ENCODE data around the gene PAK1.

The PAK1 gene

GRCh38 chr11:77475206-77475605 is 1.3 kb upstream of the PAK1 start:
- 93 to 100% methylated on average over 4 to 5 of the region's 5 CpGs for WGBS, 2 experiments (ENCODE audit: insufficient coverage in 2 of 2)
- H3K27ac ChIP-seq (ENCODE audit: low read depth, low read length, severe bottlenecking), result no peak overlapping the region
- H3K36me3 ChIP-seq (ENCODE audit: control insufficient read depth, insufficient read depth, low read length), result no peaks in the 10 kb centered on the region
- H3K4me1 ChIP-seq (ENCODE audit: control insufficient read depth, insufficient read depth, low read length, poor library complexity, severe bottlenecking), result peaks cover 14% of the 10 kb centered on the region
- no peaks in the 10 kb centered on the region for H3K9me3 ChIP-seq (ENCODE audit: control insufficient read depth, low read length)
- no peak overlapping the region for H3K4me3 ChIP-seq (ENCODE audit: extremely low read depth, insufficient read depth, low read length, poor library complexity, severe bottlenecking)

- H3K4me1 ChIP-seq (ENCODE audit: control insufficient read depth, insufficient read depth, low read length, poor library complexity, severe bottlenecking), result peaks cover 14% of the 10 kb centered on the region
- H3K36me3 ChIP-seq (ENCODE audit: control insufficient read depth, insufficient read depth, low read length), result no peaks in the 10 kb centered on the region
- WGBS, 2 experiments (ENCODE audit: insufficient coverage in 2 of 2), result 86 to 87% methylated on average over 7 of the region's 10 CpGs
- H3K9me3 ChIP-seq (ENCODE audit: control insufficient read depth, low read length), result no peaks in the 10 kb centered on the region
- peak overlapping the region; percentile 86 for H3K4me3 ChIP-seq (ENCODE audit: extremely low read depth, insufficient read depth, low read length, poor library complexity, severe bottlenecking)
- H3K27ac ChIP-seq (ENCODE audit: low read depth, low read length, severe bottlenecking), result no peak overlapping the region
Observed at GRCh38 chr11:77474684-77475060, 778 bp upstream of the PAK1 start.

- Histone ChIP-seq H3K36me3 (ENCODE audit: control insufficient read depth, insufficient read depth, low read length) (no peaks in the 10 kb centered on the region), H3K27ac (ENCODE audit: low read depth, low read length, severe bottlenecking) (peak overlapping the region; percentile 69), H3K4me1 (ENCODE audit: control insufficient read depth, insufficient read depth, low read length, poor library complexity, severe bottlenecking) (peaks cover 14% of the 10 kb centered on the region), H3K4me3 (ENCODE audit: extremely low read depth, insufficient read depth, low read length, poor library complexity, severe bottlenecking) (peak overlapping the region; percentile 86), H3K9me3 (ENCODE audit: control insufficient read depth, low read length) (no peaks in the 10 kb centered on the region)
- WGBS, 2 experiments (ENCODE audit: insufficient coverage in 2 of 2), result 1% methylated on average over 34 to 38 of the region's 80 CpGs
Observed at GRCh38 chr11:77472991-77473800, 698 bp downstream of the PAK1 start.

GRCh38 chr11:77471558-77472193 is 2.2 kb downstream of the PAK1 start:
- Histone ChIP-seq H3K27ac (ENCODE audit: low read depth, low read length, severe bottlenecking) (no peak overlapping the region), H3K4me3 (ENCODE audit: extremely low read depth, insufficient read depth, low read length, poor library complexity, severe bottlenecking) (peak overlapping the region; percentile 86), H3K9me3 (ENCODE audit: control insufficient read depth, low read length) (no peaks in the 10 kb centered on the region), H3K36me3 (ENCODE audit: control insufficient read depth, insufficient read depth, low read length) (no peaks in the 10 kb centered on the region), H3K4me1 (ENCODE audit: control insufficient read depth, insufficient read depth, low read length, poor library complexity, severe bottlenecking) (peaks cover 14% of the 10 kb centered on the region)
- 45 to 67% methylated on average over 2 of the region's 3 CpGs for WGBS, 2 experiments (ENCODE audit: insufficient coverage in 2 of 2)

GRCh38 chr11:77470971-77471370 is 2.9 kb downstream of the PAK1 start:
- Histone ChIP-seq H3K4me3 (ENCODE audit: extremely low read depth, insufficient read depth, low read length, poor library complexity, severe bottlenecking) (no peak overlapping the region), H3K9me3 (ENCODE audit: control insufficient read depth, low read length) (no peaks in the 10 kb centered on the region), H3K36me3 (ENCODE audit: control insufficient read depth, insufficient read depth, low read length) (no peaks in the 10 kb centered on the region), H3K4me1 (ENCODE audit: control insufficient read depth, insufficient read depth, low read length, poor library complexity, severe bottlenecking) (peaks cover 14% of the 10 kb centered on the region), H3K27ac (ENCODE audit: low read depth, low read length, severe bottlenecking) (no peak overlapping the region)
- 29 to 46% methylated on average over 2 to 5 of the region's 5 CpGs for WGBS, 2 experiments (ENCODE audit: insufficient coverage in 2 of 2)

- no peaks in the 10 kb centered on the region for H3K36me3 ChIP-seq (ENCODE audit: control insufficient read depth, insufficient read depth, low read length)
- no peak overlapping the region for H3K4me3 ChIP-seq (ENCODE audit: extremely low read depth, insufficient read depth, low read length, poor library complexity, severe bottlenecking)
- H3K9me3 ChIP-seq (ENCODE audit: control insufficient read depth, low read length), result no peaks in the 10 kb centered on the region
- no peak overlapping the region for H3K27ac ChIP-seq (ENCODE audit: low read depth, low read length, severe bottlenecking)
- peaks cover 14% of the 10 kb centered on the region for H3K4me1 ChIP-seq (ENCODE audit: control insufficient read depth, insufficient read depth, low read length, poor library complexity, severe bottlenecking)
- 53 to 58% methylated on average over 2 of the region's 2 CpGs for WGBS, 2 experiments (ENCODE audit: insufficient coverage in 2 of 2)
Observed at GRCh38 chr11:77470504-77470903, 3.4 kb downstream of the PAK1 start.

- Histone ChIP-seq H3K4me3 (ENCODE audit: extremely low read depth, insufficient read depth, low read length, poor library complexity, severe bottlenecking) (no peak overlapping the region), H3K36me3 (ENCODE audit: control insufficient read depth, insufficient read depth, low read length) (no peaks in the 10 kb centered on the region), H3K9me3 (ENCODE audit: control insufficient read depth, low read length) (no peaks in the 10 kb centered on the region), H3K4me1 (ENCODE audit: control insufficient read depth, insufficient read depth, low read length, poor library complexity, severe bottlenecking) (peaks cover 14% of the 10 kb centered on the region), H3K27ac (ENCODE audit: low read depth, low read length, severe bottlenecking) (no peak overlapping the region)
- WGBS, 2 experiments (ENCODE audit: insufficient coverage in 2 of 2), result no CpG with 5 or more reads among the region's 1 CpG
Observed at GRCh38 chr11:77468527-77468926, 5.4 kb downstream of the PAK1 start.

- peaks cover 14% of the 10 kb centered on the region for H3K4me1 ChIP-seq (ENCODE audit: control insufficient read depth, insufficient read depth, low read length, poor library complexity, severe bottlenecking)
- no peaks in the 10 kb centered on the region for H3K9me3 ChIP-seq (ENCODE audit: control insufficient read depth, low read length)
- WGBS, 2 experiments (ENCODE audit: insufficient coverage in 2 of 2), result no CpG with 5 or more reads among the region's 2 CpGs
- H3K27ac ChIP-seq (ENCODE audit: low read depth, low read length, severe bottlenecking), result no peak overlapping the region
- H3K4me3 ChIP-seq (ENCODE audit: extremely low read depth, insufficient read depth, low read length, poor library complexity, severe bottlenecking), result no peak overlapping the region
- H3K36me3 ChIP-seq (ENCODE audit: control insufficient read depth, insufficient read depth, low read length), result no peaks in the 10 kb centered on the region
Observed at GRCh38 chr11:77467993-77468392, 5.9 kb downstream of the PAK1 start.

- peaks cover 14% of the 10 kb centered on the region for H3K4me1 ChIP-seq (ENCODE audit: control insufficient read depth, insufficient read depth, low read length, poor library complexity, severe bottlenecking)
- H3K36me3 ChIP-seq (ENCODE audit: control insufficient read depth, insufficient read depth, low read length), result no peaks in the 10 kb centered on the region
- WGBS, 2 experiments (ENCODE audit: insufficient coverage in 2 of 2), result no CpG with 5 or more reads among the region's 1 CpG
- H3K27ac ChIP-seq (ENCODE audit: low read depth, low read length, severe bottlenecking), result no peak overlapping the region
- H3K9me3 ChIP-seq (ENCODE audit: control insufficient read depth, low read length), result no peaks in the 10 kb centered on the region
- H3K4me3 ChIP-seq (ENCODE audit: extremely low read depth, insufficient read depth, low read length, poor library complexity, severe bottlenecking), result no peak overlapping the region
Observed at GRCh38 chr11:77467233-77467632, 6.7 kb downstream of the PAK1 start.

- whole genome bisulfite sequencing, 2 experiments (ENCODE audit: insufficient coverage in 2 of 2), result 54 to 60% methylated on average over 1 to 2 of the region's 5 CpGs
- no peak overlapping the region for H3K27ac ChIP-seq (ENCODE audit: low read depth, low read length, severe bottlenecking)
- H3K4me1 ChIP-seq (ENCODE audit: control insufficient read depth, insufficient read depth, low read length, poor library complexity, severe bottlenecking), result no peaks in the 10 kb centered on the region
Observed at GRCh38 chr11:77457340-77457739, 16.6 kb downstream of the PAK1 start.

GRCh38 chr11:77455740-77456139 is 18.2 kb downstream of the PAK1 start:
- peaks cover 4% of the 10 kb centered on the region for H3K36me3 ChIP-seq (ENCODE audit: control insufficient read depth, insufficient read depth, low read length)
- no peaks in the 10 kb centered on the region for H3K9me3 ChIP-seq (ENCODE audit: control insufficient read depth, low read length)
- no peaks in the 10 kb centered on the region for H3K4me1 ChIP-seq (ENCODE audit: control insufficient read depth, insufficient read depth, low read length, poor library complexity, severe bottlenecking)
- H3K4me3 ChIP-seq (ENCODE audit: extremely low read depth, insufficient read depth, low read length, poor library complexity, severe bottlenecking), result no peak overlapping the region
- no peak overlapping the region for H3K27ac ChIP-seq (ENCODE audit: low read depth, low read length, severe bottlenecking)

More at GRCh38 chr11:77457340-77457739, 16.6 kb downstream of the PAK1 start:
- H3K9me3 ChIP-seq (ENCODE audit: control insufficient read depth, low read length), result no peaks in the 10 kb centered on the region
- H3K36me3 ChIP-seq (ENCODE audit: control insufficient read depth, insufficient read depth, low read length), result peaks cover under 1% of the 10 kb centered on the region
- H3K4me3 ChIP-seq (ENCODE audit: extremely low read depth, insufficient read depth, low read length, poor library complexity, severe bottlenecking), result no peak overlapping the region

Measured in mesodermal cell (in vitro differentiated cells).